HG02642 (cell line): ENCODE measurements around the gene CRLF1.
A peak's percentile ranks its signal among the peaks of the same experiment; 100 is the strongest.

Experiments
- ATAC-seq: cut with Tn5 transposase; IDR thresholded peaks from one replicate; pipeline ENCODE4 v1.9.1; 2021; ENCODE audit warnings: mild to moderate bottlenecking; ENCODE audit not compliant: unreplicated experiment, poor library complexity

CRLF1 gene

GRCh38 chr19:18566953-18567352 is 39.6 kb downstream of the CRLF1 start:
- ATAC-seq, result no peak

- no peak for ATAC-seq
Measured at GRCh38 chr19:18562086-18562485, 44.5 kb downstream of the CRLF1 start.

GRCh38 chr19:18559685-18560084 is 46.9 kb downstream of the CRLF1 start:
- no peak for ATAC-seq

- no peak for ATAC-seq
Measured at GRCh38 chr19:18558604-18559003, 48.0 kb downstream of the CRLF1 start.

- ATAC-seq, result no peak
Measured at GRCh38 chr19:18558202-18558555, 48.4 kb downstream of the CRLF1 start.

- peak; percentile 94 for ATAC-seq
Measured at GRCh38 chr19:18557411-18558201, 49.0 kb downstream of the CRLF1 start, which contains the start of gene KXD1. Gene KXD1, plus strand, starts transcription at chr19:18557870. Its CDS starts 4,187 bp downstream, at chr19:18562057.

GRCh38 chr19:18551631-18552030 is 55.0 kb downstream of the CRLF1 start:
- no peak for ATAC-seq

GRCh38 chr19:18543814-18544475 is 62.7 kb downstream of the CRLF1 start:
- ATAC-seq, result peak; percentile 60
